ENCODE data around the gene CFAP161. TPM values are rescaled to one million over a fixed set of nuclear protein-coding genes. Genes with fewer than 3 reads are reported as not detected.

CFAP161 gene
- total RNA-seq, 1 experiment from 2014 or later: not detected

DNA sequence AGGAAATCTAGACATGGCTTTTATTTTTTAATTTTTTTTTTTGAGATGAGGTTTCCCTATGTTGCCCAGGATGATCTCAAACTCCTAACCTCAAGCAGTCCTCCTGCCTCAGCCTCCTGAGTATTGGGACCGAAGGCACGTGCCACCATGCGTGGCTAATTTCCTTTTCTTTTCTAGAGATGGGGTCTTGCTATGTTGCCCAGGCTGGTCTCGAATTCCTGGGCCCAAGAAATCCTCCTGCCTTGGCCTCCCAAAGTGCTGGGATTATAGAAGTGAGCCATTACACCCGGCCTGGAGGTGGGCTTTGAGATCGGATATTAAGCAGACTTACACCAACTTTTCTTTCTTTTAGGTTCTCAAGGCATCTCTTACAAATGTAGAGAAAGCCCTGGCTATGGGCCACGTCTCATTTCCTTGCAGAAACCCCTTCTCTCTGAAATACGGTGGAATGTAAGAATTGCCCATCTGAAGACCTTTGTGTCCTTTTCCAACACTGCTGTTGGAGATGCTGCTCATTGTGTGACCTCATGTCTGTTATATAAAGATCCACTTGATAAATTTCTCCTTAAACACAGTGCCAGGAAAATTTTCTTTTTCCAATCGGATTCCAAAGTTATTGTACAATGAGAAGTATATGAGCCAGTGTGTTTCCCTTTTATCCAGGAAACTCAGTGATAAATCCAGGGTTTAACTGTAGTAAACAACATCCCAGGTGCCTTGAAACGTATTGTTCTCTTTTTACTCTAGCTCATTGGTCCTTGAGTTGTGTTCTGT is 36.8 kb upstream of the CFAP161 start:
- peaks cover 86% of the 10 kb centered on the region for H3K27me3 Mint-ChIP-seq (ENCODE audit: unreplicated experiment)
- H3K4me3 Mint-ChIP-seq (ENCODE audit: low read depth, unreplicated experiment): no peak overlapping the region
- H3K4me1 Mint-ChIP-seq (ENCODE audit: low read depth, unreplicated experiment): no peaks in the 10 kb centered on the region
- no peaks in the 10 kb centered on the region for H3K36me3 Mint-ChIP-seq (ENCODE audit: insufficient read depth, unreplicated experiment)
- no peak overlapping the region for H3K27ac Mint-ChIP-seq (ENCODE audit: unreplicated experiment)
- no TSS peak for BruUV-seq (replicated peaks)
- DNase-seq: no peak
- no peaks in the 10 kb centered on the region for H3K9me3 Mint-ChIP-seq (ENCODE audit: low read depth, unreplicated experiment)
- CTCF ChIA-PET: no interaction called here
- intact Hi-C loops (cut with micrococcal nuclease; ENCODE audit: unreplicated experiment): no loop called here
- TF ChIP-seq, protein P1, sequence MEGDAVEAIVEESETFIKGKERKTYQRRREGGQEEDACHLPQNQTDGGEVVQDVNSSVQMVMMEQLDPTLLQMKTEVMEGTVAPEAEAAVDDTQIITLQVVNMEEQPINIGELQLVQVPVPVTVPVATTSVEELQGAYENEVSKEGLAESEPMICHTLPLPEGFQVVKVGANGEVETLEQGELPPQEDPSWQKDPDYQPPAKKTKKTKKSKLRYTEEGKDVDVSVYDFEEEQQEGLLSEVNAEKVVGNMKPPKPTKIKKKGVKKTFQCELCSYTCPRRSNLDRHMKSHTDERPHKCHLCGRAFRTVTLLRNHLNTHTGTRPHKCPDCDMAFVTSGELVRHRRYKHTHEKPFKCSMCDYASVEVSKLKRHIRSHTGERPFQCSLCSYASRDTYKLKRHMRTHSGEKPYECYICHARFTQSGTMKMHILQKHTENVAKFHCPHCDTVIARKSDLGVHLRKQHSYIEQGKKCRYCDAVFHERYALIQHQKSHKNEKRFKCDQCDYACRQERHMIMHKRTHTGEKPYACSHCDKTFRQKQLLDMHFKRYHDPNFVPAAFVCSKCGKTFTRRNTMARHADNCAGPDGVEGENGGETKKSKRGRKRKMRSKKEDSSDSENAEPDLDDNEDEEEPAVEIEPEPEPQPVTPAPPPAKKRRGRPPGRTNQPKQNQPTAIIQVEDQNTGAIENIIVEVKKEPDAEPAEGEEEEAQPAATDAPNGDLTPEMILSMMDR (IDR thresholded peaks at IDR 0.05; ENCODE audit: unreplicated experiment): no peak

DNA sequence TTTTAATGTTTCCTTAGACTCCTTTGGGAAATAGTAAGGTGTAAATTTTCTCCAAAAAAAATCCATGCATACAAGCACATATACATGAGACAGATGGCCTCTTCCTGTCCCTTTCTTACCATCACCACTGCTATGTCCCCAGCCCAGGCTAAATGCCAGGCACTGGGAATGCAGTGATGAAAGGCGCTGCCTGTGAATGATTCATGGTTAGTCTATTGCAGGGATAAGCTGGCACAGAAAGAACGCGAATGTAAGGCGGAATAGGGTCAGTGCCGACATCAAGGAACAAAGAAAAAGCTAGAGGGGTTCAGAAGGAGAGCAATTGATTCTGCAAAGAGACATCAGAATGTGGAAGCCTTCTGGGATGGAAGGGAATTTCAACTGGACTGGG is 36.2 kb upstream of the CFAP161 start:
- CTCF ChIA-PET: no interaction called here
- no peak overlapping the region for H3K27ac Mint-ChIP-seq (ENCODE audit: unreplicated experiment)
- H3K4me1 Mint-ChIP-seq (ENCODE audit: low read depth, unreplicated experiment): no peaks in the 10 kb centered on the region
- BruUV-seq (replicated peaks): no TSS peak
- TF ChIP-seq, protein P1 (IDR thresholded peaks at IDR 0.05; ENCODE audit: unreplicated experiment): no peak
- no peaks in the 10 kb centered on the region for H3K9me3 Mint-ChIP-seq (ENCODE audit: low read depth, unreplicated experiment)
- no peak for DNase-seq
- no peaks in the 10 kb centered on the region for H3K36me3 Mint-ChIP-seq (ENCODE audit: insufficient read depth, unreplicated experiment)
- peaks cover 86% of the 10 kb centered on the region for H3K27me3 Mint-ChIP-seq (ENCODE audit: unreplicated experiment)
- intact Hi-C loops (cut with micrococcal nuclease; ENCODE audit: unreplicated experiment): no loop called here
- H3K4me3 Mint-ChIP-seq (ENCODE audit: low read depth, unreplicated experiment): no peak overlapping the region

DNA sequence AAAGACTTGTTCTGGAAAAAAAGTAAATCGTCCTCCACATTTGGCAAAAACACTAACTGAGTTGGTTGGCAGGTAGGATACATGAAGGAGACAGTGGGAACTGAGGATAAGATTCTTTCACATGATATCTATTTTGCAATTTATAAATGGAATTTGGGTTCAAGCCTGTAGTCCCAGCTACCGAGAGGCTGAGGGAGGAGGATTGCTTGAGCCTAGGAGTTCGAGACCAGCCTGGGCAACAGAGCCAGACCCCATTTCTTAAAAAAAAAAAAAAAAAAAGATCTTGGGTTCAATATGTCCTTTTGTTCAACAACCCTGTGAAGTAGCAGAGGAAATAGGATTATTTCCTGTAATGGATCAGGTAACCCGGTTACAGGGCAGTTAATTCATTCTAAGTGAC is 35.7 kb upstream of the CFAP161 start:
- TF ChIP-seq, protein P1 (IDR thresholded peaks at IDR 0.05; ENCODE audit: unreplicated experiment): no peak
- H3K9me3 Mint-ChIP-seq (ENCODE audit: low read depth, unreplicated experiment): no peaks in the 10 kb centered on the region
- no peak overlapping the region for H3K27ac Mint-ChIP-seq (ENCODE audit: unreplicated experiment)
- no peak overlapping the region for H3K4me3 Mint-ChIP-seq (ENCODE audit: low read depth, unreplicated experiment)
- intact Hi-C loops (cut with micrococcal nuclease; ENCODE audit: unreplicated experiment): no loop called here
- CTCF ChIA-PET: interaction anchor here (1.2 kb wide), 1 partner anchor 103 kb away, joined by 3 read pairs; no protein-coding TSS in a partner anchor
- no TSS peak for BruUV-seq (replicated peaks)
- peaks cover 86% of the 10 kb centered on the region for H3K27me3 Mint-ChIP-seq (ENCODE audit: unreplicated experiment)
- H3K4me1 Mint-ChIP-seq (ENCODE audit: low read depth, unreplicated experiment): no peaks in the 10 kb centered on the region
- H3K36me3 Mint-ChIP-seq (ENCODE audit: insufficient read depth, unreplicated experiment): no peaks in the 10 kb centered on the region
- no peak for DNase-seq

DNA sequence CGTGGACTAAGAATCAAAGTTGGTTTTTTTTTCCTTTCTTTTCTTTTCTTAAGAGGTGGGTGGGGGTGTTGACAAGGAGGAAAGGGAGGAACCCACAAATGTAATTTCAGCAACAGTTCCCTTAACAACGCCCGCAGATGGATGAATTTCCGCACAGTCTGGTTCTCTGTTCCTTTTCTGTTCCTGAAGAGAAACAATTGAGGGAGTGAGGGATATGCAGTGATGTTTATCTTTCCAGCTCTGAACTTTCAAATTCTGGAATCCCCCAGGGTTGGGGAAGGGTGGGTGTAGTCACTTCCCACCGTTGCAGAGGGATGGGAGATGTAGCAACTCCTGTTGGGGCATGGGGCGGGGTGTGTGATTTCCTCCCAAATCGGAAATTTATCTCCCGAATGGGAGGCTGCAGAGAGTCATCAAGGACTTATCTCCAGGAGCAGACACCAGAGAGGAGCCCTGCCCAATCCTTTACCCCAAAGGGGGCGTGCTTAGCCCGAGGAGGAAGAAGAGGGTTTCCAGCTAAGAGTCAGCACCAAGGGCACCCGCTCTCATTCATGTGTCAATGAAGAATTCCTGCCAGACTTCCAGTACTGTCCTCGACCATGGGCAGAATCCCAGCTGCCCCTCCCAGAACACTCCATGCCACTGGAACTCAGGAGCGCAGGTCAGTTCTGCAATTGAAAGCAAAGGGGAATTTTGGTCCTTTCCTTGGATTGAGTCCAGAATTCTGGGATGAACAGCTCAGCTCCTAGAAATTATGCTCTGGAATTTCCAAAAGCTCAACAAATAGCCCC is 35.0 kb upstream of the CFAP161 start:
- Mint-ChIP-seq H3K9me3 (ENCODE audit: low read depth, unreplicated experiment) (no peaks in the 10 kb centered on the region), H3K27ac (ENCODE audit: unreplicated experiment) (no peak overlapping the region), H3K4me1 (ENCODE audit: low read depth, unreplicated experiment) (no peaks in the 10 kb centered on the region), H3K36me3 (ENCODE audit: insufficient read depth, unreplicated experiment) (no peaks in the 10 kb centered on the region), H3K4me3 (ENCODE audit: low read depth, unreplicated experiment) (no peak overlapping the region), H3K27me3 (ENCODE audit: unreplicated experiment) (peaks cover 86% of the 10 kb centered on the region)
- intact Hi-C loops (cut with micrococcal nuclease; ENCODE audit: unreplicated experiment): no loop called here
- no peak for DNase-seq
- CTCF ChIA-PET: interaction anchor here (1.2 to 1.4 kb wide), 2 partner anchors 103 to 167 kb away, joined by 3 to 5 read pairs; no protein-coding TSS in a partner anchor
- BruUV-seq (replicated peaks): no TSS peak
- TF ChIP-seq, protein P1 (IDR thresholded peaks at IDR 0.05; ENCODE audit: unreplicated experiment): no peak
